ENCODE results near the gene ALG8.
"Not testable (repeated sequence)": the region's sequence is repeated elsewhere in the genome, so short reads cannot be mapped to it uniquely, and the experiment has no call there.

Gene ALG8

GRCh38 chr11:78067704-78068103 lies 71.7 kb downstream of the ALG8 start:
- no peak for FAIRE-seq

GRCh38 chr11:78066471-78066870 lies 73.0 kb downstream of the ALG8 start:
- FAIRE-seq, result no peak

GRCh38 chr11:78065203-78065602 lies 74.2 kb downstream of the ALG8 start:
- no peak for FAIRE-seq

- no peak for FAIRE-seq
These were observed 75.8 kb downstream of the ALG8 start, which contains the start of gene THRSP for GRCh38 chr11:78063440-78064181. TSS of gene THRSP (plus strand) at chr11:78063861. CDS start at chr11:78063882, 21 bp downstream.

GRCh38 chr11:78062671-78063070 lies 76.8 kb downstream of the ALG8 start:
- FAIRE-seq, result no peak

GRCh38 chr11:78061921-78062311 lies 77.5 kb downstream of the ALG8 start:
- no peak for FAIRE-seq

- no peak for FAIRE-seq
These were observed 78.1 kb downstream of the ALG8 start for GRCh38 chr11:78061088-78061920.

GRCh38 chr11:78060533-78060932 lies 78.9 kb downstream of the ALG8 start:
- FAIRE-seq, result no peak

- not testable (repeated sequence) for FAIRE-seq
These were observed 79.6 kb downstream of the ALG8 start for GRCh38 chr11:78059749-78060328.

GRCh38 chr11:78057462-78058055 lies 81.9 kb downstream of the ALG8 start:
- FAIRE-seq, result no peak

GRCh38 chr11:78056093-78056492 lies 83.3 kb downstream of the ALG8 start:
- no peak for FAIRE-seq

GRCh38 chr11:78054971-78055370 lies 84.5 kb downstream of the ALG8 start:
- FAIRE-seq, result no peak

GRCh38 chr11:78050964-78051831 lies 88.2 kb downstream of the ALG8 start:
- no peak for FAIRE-seq

Measured in G401.6 (cell line).